GM19025 (cell line): ENCODE data around the gene DEF6.
A peak's percentile ranks its signal among the peaks of the same experiment; 100 is the strongest.

ENCODE experiments used
- ATAC-seq: cut with Tn5 transposase; IDR thresholded peaks from one replicate; pipeline ENCODE4 v1.9.1; 2021; ENCODE audit warnings: mild to moderate bottlenecking, low read depth, moderate library complexity; ENCODE audit not compliant: unreplicated experiment

Gene DEF6

GRCh38 chr6:35342258-35343091, 44.9 kb downstream of the DEF6 start, which contains the start of gene PPARD:
PPARD (plus strand) TSS chr6:35342558; CDS start chr6:35411088, 68,530 bp downstream.
- peak; percentile 97 for ATAC-seq

DNA sequence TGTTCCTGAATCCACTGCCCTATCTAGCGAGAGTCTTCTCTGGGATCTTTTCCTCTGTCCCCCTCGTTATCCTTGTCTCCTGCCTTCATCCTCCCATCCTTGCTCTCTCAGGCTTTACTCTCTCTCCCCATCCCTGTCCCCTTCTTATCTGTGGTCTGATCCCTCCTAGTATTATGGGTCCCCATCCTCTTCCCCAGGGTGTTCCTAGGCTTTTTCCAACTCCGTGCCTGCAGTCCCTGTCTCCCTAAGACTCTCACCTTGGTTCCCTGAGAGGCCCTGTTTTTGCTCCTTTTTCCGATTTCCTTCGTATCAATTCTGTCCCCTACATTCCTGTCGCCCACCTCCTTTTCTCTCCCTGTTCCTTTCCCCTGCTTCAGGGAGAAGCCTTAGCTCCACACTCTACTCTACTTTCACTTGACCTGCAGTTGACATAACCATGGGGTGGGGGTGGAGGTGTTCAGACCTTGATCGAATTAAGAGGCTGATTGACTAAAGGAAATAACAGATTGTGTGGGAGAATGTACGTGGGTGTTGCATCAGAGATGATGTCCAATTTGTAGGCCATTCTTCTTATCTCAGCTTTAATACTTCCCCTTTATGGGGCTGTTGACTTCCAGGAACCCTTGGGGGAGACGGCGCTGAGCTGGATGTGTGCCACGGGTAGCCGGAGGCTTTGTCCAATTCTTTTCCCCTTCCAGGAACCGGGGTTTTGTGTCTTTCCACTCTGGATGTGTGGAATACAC, 45.6 kb downstream of the DEF6 start:
- ATAC-seq, result no peak

DNA sequence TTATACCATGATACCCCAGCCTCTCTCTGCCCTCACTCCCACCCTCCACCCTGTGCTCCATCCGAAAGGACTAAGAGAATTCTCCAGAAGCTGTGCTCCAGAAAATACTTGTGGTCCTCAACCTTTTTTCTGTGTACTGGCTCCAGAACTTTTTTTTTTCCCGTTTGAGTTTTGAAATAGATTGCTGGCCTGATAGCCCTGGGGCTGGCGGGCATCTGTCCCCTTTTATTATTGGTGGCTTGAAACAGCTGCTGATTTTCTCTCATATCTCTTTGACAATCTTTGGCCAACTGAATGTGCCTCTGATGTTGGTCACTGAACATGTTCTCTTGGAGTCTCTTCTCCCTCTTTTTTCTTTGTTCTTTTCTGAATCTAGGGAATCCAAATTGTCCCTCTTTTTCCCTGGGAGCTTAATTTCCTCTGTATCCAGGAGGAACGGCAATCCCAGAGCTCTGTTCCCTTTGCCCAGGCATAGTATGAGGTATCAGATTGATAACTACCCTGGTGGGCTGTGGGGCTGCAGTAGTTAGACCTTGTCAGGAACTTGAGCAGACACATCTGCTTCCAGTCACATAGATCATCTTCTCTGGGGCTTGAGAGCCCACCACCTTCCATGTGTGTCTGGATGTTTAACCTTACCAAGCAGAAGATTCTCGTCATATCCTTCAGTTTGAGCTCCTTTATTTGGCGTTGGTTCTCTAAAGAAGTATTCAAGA, 46.4 kb downstream of the DEF6 start:
- no peak for ATAC-seq

- no peak for ATAC-seq
These were observed 53.8 kb downstream of the DEF6 start for GRCh38 chr6:35351422-35351821.

DNA sequence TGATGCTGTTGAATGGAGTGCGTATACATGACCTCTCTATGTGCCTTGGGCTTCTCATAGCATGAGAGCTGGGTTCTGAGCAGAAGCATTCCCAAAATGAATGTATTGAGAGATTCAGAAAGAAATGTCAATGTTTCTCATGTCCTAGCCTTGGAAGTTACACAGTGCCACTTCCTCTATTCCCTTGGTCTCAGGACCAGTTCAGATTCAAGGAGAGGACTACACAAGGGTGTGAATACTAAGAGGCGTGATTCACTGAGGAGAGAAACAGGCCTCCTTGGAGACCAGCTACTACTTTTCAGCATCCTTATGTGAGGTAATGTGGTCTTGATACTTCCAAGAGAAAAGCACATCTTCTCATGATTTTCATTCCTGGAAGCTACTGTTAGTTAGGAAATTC, 55.1 kb downstream of the DEF6 start:
- ATAC-seq, result no peak

GRCh38 chr6:35354361-35355135, 56.9 kb downstream of the DEF6 start:
- no peak for ATAC-seq

DNA sequence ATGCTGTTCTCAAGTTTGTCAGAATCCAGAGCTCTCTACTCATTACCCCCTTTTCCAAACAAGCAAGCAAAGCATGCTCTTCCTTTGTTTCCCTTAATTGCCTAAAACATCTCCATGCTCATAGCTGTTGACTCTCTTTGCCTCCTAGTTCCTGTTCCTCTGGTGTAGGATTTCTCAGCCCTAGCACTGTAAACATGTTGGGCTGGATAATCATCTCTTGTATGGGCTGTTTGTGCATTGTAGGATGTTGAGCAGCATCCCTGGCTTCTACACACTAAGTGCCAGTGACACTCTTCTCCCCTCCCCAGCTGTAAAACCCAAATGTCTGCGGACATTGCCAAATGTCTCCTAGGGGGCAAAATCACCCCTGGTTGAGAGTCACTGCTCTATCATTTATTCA, 58.8 kb downstream of the DEF6 start:
- no peak for ATAC-seq

DNA sequence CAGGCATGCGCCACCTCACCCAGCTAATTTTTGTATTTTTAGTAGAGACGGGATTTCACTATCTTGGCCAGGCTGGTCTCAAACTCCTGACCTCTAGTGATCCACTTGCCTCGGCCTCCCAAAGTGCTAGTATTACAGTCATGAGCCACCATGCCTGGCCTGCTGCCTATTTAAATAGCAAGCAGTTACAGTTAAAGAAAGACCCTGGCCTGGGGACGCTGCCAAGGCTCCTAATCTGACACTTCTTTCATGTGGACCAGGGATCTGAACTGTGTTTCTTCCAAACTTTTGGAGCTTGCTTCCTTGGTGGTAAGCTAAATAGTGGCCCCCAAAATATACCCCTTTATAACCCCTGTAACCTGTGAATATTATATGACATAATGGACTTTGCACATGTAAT, 60.1 kb downstream of the DEF6 start:
- ATAC-seq, result no peak

DNA sequence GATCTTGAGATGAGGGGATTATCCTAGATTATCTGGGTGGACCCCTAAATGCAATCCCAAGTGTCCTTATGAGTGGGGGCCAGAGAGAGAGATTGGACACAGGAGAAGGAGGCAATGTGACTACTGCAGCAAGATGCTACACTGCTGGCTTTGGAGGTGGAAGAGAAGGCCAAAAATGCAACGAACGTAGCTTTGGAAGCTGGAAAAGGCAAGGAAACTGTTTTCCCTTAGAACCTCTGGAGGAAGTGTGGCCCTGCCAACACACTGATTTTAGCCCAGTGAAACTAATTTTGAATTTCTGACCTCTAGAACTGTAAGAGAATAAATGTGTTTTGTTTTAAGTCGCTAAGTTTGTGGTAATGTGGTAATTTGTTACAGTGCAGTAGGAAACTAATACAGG, 60.5 kb downstream of the DEF6 start:
- no peak for ATAC-seq

GRCh38 chr6:35359346-35359743, 61.7 kb downstream of the DEF6 start:
- no peak for ATAC-seq

- ATAC-seq, result no peak
These were observed 62.2 kb downstream of the DEF6 start for GRCh38 chr6:35359744-35360348.

- no peak for ATAC-seq
These were observed 62.9 kb downstream of the DEF6 start for GRCh38 chr6:35360349-35361138.

GRCh38 chr6:35362200-35362599, 64.6 kb downstream of the DEF6 start:
- no peak for ATAC-seq

DNA sequence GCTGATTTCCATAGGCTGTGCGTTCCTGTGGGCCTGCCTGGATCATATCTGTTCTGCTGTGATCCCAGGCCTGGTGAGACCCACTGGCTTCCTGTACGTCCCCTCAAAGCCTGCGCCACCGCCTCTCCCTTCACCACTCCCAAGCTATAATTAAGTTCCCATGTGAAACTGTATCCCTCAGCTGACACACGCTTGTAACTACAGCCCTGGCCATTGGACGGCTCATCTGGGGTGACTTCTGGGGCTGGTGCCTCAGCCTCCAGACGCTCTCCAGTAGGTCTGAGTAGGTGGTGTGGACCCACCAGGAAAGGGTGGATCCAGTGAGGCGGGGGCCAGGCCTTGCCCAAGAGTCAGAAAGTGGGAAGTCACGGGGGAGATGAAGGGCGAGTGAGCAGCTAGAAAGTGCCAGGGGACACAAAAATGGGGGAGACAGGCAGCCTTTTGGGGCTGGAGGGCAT, 65.7 kb downstream of the DEF6 start:
- ATAC-seq, result no peak

DNA sequence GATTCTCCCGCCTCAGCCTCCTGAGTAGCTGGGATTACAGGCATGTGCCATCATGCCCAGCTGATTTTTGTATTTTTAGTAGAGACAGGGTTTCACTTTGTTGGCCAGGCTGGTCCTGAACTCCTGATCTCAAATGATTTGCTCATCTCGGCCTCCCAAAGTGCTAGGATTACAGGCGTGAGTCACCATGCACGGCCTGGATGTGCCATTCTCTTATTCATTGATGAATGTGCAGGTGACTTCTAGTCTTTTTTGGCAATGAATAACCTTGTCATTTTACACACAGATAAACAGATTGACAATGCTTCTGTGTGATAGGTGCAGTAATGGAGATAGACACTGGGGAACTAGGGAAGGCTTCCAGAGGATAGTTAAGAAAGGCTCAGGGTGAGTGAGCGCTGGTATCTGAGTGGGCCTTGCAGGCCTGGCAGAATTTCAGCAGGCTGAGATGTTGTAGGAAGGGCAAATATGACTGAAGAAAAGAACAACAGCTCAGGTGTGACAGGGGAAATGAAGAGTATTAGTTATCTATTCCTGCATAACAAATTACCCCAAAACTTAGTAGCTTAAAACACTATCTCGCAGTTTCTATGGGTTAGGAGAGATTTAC, 68.1 kb downstream of the DEF6 start:
- no peak for ATAC-seq

DNA sequence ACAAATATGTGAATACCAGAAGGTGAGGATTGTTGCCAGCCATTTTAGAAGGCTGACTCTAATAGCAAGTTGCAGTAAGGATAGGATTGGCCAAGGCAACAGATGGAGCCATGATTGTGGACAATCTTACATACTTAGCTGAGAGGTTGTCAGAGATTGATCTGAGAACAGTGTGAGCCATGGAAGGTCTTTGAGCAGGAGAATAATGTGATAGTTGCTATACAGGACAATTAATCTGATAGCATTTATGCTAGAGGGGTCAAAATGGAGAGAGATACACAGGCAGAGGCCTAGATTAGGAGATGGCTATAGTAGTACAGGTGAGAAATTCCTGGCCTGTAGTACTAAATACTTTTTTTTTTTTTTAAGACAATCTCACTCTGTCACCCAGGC, 68.6 kb downstream of the DEF6 start:
- no peak for ATAC-seq

- ATAC-seq, result no peak
These were observed 70.0 kb downstream of the DEF6 start for GRCh38 chr6:35367646-35368037.

- no peak for ATAC-seq
These were observed 70.6 kb downstream of the DEF6 start for GRCh38 chr6:35368038-35368887.
